Osteoblast (primary cell): ENCODE measurements around the gene WNT7A. TPM values are rescaled to one million over a fixed set of nuclear protein-coding genes. Genes with fewer than 3 reads are reported as not detected.
"Not testable (repeated sequence)": the region's sequence is repeated elsewhere in the genome, so short reads cannot be mapped to it uniquely, and the experiment has no call there.

Experiments
- DNase-seq: peaks from one replicate; pipeline ENCODE4 v3.0.0; 2011; ENCODE audit warnings: low spot score, mixed read lengths; ENCODE audit not compliant: insufficient read length; ENCODE audit errors: missing footprints
- H2AFZ ChIP-seq: 2 replicates; pipeline ENCODE4 v1.6.0; 2011; ENCODE audit warnings: mild to moderate bottlenecking, low read length
- H3K27ac ChIP-seq: 2 replicates; pipeline ENCODE4 v1.5.1; 2011; ENCODE audit warnings: mild to moderate bottlenecking, low read depth, low read length, moderate library complexity
- H3K27me3 ChIP-seq: 2 replicates; pipeline ENCODE4 v1.6.0; 2012; ENCODE audit warnings: mild to moderate bottlenecking, control low read depth, inconsistent platforms, low read length, moderate library complexity; ENCODE audit not compliant: insufficient read depth
- H3K36me3 ChIP-seq: 2 replicates; pipeline ENCODE4 v1.5.1; 2011; ENCODE audit warnings: mild to moderate bottlenecking, low read length, control low read depth, moderate library complexity; ENCODE audit not compliant: insufficient read depth
- H3K4me1 ChIP-seq: 2 replicates; pipeline ENCODE4 v1.5.1; 2011; ENCODE audit warnings: mild to moderate bottlenecking, low read length, control low read depth, moderate library complexity; ENCODE audit not compliant: insufficient read depth
- H3K4me2 ChIP-seq: 2 replicates; pipeline ENCODE4 v1.6.0; 2011; ENCODE audit warnings: mild to moderate bottlenecking, low read length; ENCODE audit not compliant: insufficient read depth
- H3K4me3 ChIP-seq: fragments of 200-600 bp; sonication (generic); 3 replicates; pipeline ENCODE4 v1.5.1; 2012; ENCODE audit warnings: mild to moderate bottlenecking, low read length, inconsistent platforms; ENCODE audit not compliant: insufficient read depth
- H3K79me2 ChIP-seq: 2 replicates; pipeline ENCODE4 v1.6.0; 2012; ENCODE audit warnings: mild to moderate bottlenecking, low read length, control low read depth, inconsistent platforms; ENCODE audit not compliant: insufficient read depth
- H3K9me3 ChIP-seq: 2 replicates; pipeline ENCODE4 v1.5.1; 2011; ENCODE audit warnings: low read depth, low read length, control low read depth
- H4K20me1 ChIP-seq: 2 replicates; pipeline ENCODE4 v1.6.0; 2012; ENCODE audit warnings: mild to moderate bottlenecking, low read length, control low read depth; ENCODE audit not compliant: insufficient read depth
- total RNA-seq: library from RNA; depleted of rRNA; stranded (reverse); fragments of >200 nt; gene quantifications from 2 replicates; pipeline ENCODE4 v1.2.3, GENCODE V29; 2012
- TF ChIP-seq, protein P1 (sequence below): IDR thresholded peaks from 2 replicates; pipeline ENCODE4 v1.5.1; 2011; ENCODE audit warnings: mild to moderate bottlenecking, low read depth, low read length, moderate library complexity; ENCODE audit errors: extremely low read depth

Gene WNT7A
- total RNA-seq, 1 donor, result not detected

DNA sequence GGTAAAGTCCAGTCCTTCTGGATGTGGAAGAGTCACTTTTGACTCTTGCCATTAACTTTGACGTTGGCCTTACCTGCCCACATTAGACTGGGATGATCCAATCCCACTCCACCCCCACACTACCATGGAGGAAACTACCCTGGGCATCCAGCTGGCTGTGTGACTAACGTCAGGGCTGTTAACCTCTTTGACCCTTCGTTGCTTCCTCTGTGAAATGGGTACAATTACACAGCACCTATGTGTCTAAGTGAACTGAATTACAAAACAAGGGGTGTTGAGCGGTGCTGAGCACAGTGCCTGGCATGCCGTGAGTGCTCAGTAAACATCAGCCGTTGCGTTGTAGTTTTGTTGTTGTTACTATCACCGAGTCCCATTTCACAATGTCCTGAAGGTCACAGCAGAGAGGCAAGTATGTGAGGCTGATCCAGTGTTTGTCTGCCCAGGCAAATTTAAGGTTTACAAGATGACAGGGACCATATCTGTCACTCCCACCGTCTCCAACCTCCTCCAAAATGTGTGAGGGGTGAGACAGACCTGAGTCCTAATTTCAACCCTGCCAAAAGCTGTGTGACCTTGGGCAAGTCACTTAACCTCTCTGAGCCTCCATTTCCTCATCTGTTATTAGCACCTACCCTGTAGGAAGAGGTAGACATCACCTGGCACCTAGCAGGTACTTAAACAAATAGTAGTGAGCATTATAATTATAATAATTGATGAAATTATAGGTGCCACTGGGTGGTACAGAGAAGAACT, 20.9 kb downstream of the WNT7A start:
- TF ChIP-seq, protein P1, sequence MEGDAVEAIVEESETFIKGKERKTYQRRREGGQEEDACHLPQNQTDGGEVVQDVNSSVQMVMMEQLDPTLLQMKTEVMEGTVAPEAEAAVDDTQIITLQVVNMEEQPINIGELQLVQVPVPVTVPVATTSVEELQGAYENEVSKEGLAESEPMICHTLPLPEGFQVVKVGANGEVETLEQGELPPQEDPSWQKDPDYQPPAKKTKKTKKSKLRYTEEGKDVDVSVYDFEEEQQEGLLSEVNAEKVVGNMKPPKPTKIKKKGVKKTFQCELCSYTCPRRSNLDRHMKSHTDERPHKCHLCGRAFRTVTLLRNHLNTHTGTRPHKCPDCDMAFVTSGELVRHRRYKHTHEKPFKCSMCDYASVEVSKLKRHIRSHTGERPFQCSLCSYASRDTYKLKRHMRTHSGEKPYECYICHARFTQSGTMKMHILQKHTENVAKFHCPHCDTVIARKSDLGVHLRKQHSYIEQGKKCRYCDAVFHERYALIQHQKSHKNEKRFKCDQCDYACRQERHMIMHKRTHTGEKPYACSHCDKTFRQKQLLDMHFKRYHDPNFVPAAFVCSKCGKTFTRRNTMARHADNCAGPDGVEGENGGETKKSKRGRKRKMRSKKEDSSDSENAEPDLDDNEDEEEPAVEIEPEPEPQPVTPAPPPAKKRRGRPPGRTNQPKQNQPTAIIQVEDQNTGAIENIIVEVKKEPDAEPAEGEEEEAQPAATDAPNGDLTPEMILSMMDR, result no peak

DNA sequence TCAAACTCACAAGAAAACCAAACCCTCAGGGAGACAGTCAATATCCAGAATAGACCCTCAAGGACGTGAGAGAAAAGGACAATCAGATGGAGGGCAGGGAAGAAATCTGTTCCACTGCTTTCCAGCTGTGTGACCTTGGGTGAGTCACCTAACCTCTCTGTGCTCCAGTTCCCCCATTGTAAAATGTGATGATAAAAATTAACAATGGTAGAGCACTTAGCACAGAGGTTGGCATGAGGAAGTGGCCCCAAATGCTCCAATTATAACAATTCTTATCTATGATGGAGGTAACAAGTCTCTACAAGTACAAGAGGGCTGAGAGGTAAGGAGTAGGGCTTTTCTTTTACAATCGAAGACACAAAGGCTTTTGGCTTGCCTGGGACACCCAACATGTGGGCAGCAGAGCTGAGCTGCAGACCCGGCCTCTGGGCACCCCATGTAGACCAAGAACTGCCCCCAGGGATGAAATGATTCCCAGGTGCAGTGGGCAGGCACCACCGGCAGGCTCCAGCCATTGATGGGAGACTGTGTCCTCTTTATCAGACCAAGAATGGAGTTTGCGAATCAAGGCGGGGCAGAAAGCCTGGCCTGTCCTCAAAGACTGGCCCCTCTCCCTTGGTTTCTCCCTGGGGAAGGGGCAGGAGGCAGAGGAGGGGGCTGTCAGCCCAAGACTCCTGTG, 22.0 kb downstream of the WNT7A start:
- TF ChIP-seq, protein P1, result no peak
- peak; percentile 25 for DNase-seq
- Histone ChIP-seq H3K9me3 (no peaks in the 10 kb centered on the region), H4K20me1 (no peaks in the 10 kb centered on the region), H3K4me3 (no peak overlapping the region), H3K4me2 (no peak overlapping the region), H3K27me3 (no peaks in the 10 kb centered on the region), H3K4me1 (no peaks in the 10 kb centered on the region), H3K27ac (no peak overlapping the region), H3K36me3 (no peaks in the 10 kb centered on the region), H3K79me2 (no peaks in the 10 kb centered on the region), H2AFZ (no peak overlapping the region)

More for the DNA sequence above, 20.9 kb downstream of the WNT7A start:
- H3K9me3 ChIP-seq, result no peaks in the 10 kb centered on the region
- H2AFZ ChIP-seq, result no peak overlapping the region
- no peaks in the 10 kb centered on the region for H3K27me3 ChIP-seq
- no peak for DNase-seq
- H4K20me1 ChIP-seq, result no peaks in the 10 kb centered on the region
- no peaks in the 10 kb centered on the region for H3K79me2 ChIP-seq
- H3K4me2 ChIP-seq, result no peak overlapping the region
- no peak overlapping the region for H3K4me3 ChIP-seq
- no peaks in the 10 kb centered on the region for H3K4me1 ChIP-seq
- no peaks in the 10 kb centered on the region for H3K36me3 ChIP-seq
- H3K27ac ChIP-seq, result no peak overlapping the region

DNA sequence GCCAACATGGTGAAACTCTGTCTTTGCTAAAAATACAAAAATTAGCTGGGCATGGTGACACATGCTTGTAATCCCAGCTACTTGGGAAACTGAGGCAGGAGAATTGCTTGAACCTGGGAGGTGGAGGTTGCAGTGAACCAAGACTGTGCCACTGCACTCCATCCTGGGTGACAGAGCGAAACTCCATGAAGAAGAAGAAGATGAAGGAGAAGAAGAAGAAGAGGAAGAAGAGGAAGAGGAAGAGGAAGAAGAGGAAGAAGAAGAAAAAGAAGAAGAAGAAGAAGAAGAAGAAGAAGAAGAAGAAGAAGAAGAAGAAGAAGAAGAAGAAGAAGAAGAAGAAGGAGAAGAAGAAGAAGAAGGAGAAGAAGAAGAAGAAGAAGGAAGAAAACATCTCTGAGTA, 23.2 kb downstream of the WNT7A start:
- not testable (repeated sequence) for H3K4me2 ChIP-seq, H3K27ac ChIP-seq, H3K27me3 ChIP-seq, H2AFZ ChIP-seq, H3K4me1 ChIP-seq, H3K36me3 ChIP-seq, DNase-seq, H3K9me3 ChIP-seq, H3K4me3 ChIP-seq, H3K79me2 ChIP-seq, H4K20me1 ChIP-seq

DNA sequence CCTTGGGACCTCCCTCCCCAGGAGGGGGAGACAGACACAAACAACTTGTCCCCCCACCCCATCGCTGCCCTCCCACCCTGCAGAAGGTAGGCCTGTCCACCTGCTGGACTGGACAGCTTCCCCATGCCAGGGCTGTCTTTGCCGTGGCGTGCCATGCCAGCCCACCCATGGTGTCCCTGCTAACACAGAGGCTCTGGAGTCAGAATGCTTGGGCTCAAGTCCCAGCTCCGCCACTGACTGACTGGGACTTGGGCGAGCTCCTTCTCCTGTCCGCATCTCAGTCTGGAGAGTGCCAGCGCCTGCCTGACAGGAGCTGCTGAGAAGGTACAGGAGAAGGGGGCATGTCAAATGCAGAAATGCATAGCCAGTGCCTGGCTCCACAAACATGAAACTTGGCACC, 23.9 kb downstream of the WNT7A start:
- TF ChIP-seq, protein P1, result no peak
- H3K9me3 ChIP-seq, result no peaks in the 10 kb centered on the region
- H3K79me2 ChIP-seq, result no peaks in the 10 kb centered on the region
- no peak for DNase-seq
- H3K4me1 ChIP-seq, result no peaks in the 10 kb centered on the region
- no peak overlapping the region for H3K27ac ChIP-seq
- no peaks in the 10 kb centered on the region for H3K27me3 ChIP-seq
- no peak overlapping the region for H2AFZ ChIP-seq
- H3K36me3 ChIP-seq, result no peaks in the 10 kb centered on the region
- no peak overlapping the region for H3K4me2 ChIP-seq
- H3K4me3 ChIP-seq, result no peak overlapping the region
- H4K20me1 ChIP-seq, result no peaks in the 10 kb centered on the region
